Measurements from ENCODE around the gene TAF4.

TAF4 gene

GRCh38 chr20:61924858-61925554, 140.7 kb downstream of the TAF4 start:
- no peak overlapping the region for H3K4me3 Mint-ChIP-seq
- no peaks in the 10 kb centered on the region for H3K4me1 Mint-ChIP-seq
- no peak overlapping the region for H3K27ac Mint-ChIP-seq
- DNase-seq (no peak), ATAC-seq (replicated peaks) (no peak)
- H3K27me3 Mint-ChIP-seq = no peaks in the 10 kb centered on the region
- no peaks in the 10 kb centered on the region for H3K9me3 Mint-ChIP-seq
- H3K36me3 Mint-ChIP-seq = no peaks in the 10 kb centered on the region
